ENCODE data around the gene ANTXR1.

Gene ANTXR1

DNA sequence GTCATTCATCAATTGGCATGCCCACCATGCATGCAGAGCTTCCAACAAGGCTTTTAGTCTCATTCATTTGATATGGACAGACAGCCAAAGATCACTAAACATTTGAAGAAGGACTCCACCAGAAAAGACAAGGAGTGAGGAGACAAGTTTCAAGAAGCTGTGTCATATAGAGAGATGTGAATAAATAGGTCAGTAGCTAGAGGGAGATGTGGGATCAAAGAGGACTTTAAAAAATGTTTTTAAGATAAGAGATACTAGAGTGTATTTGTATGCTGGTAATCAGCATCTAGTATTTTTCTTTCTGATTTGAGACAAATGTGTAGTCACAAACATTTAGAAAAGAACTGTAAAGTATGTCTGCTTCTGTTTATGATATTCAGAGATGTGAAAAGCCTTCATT, 48.5 kb downstream of the ANTXR1 start:
- ATAC-seq: no peak; the same call in 2 of the 3 replicates

DNA sequence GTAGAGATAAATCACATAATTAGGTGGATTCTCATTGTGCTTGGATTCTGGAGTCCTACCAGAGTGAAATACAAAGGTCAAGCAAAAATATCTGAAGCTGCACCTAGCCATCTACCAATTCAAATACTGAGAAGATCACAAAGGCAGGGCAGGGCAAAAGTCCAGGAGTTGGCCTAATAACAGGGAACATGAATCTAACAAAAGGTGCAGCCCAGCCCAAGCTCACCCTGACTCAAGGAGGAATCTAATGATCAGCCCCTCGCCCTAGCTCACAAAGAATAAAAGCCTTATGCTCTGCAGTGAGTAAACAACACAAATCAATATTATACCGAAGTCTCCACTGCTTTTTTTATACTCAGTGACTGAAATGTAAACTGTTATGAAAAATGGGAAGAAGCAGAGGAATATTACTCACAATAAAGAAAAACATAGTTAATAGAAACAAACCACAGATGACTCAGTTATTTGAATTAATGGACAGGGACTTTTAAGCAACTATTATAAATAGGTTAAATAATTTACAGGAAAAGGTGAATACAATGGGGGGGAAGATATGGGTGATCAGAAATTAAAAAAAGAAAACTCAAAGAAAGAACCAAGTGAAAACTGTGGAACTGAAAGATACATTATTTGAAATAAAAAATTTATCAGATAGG, 49.5 kb downstream of the ANTXR1 start:
- ATAC-seq: no peak
- TF ChIP-seq CSDC2 (CRISPR knock-in tag; IDR thresholded peaks at IDR 0.05) (no peak), ZFP3 (CRISPR knock-in tag; IDR thresholded peaks at IDR 0.05) (no peak), TOX (CRISPR knock-in tag; IDR thresholded peaks at IDR 0.05; ENCODE audit: borderline replicate concordance) (no peak), SNAI2 (CRISPR knock-in tag; IDR thresholded peaks at IDR 0.05) (no peak), OSR1 (CRISPR knock-in tag; IDR thresholded peaks at IDR 0.05) (no peak), ZNF70 (CRISPR knock-in tag; IDR thresholded peaks at IDR 0.05) (no peak), TCF4 (CRISPR knock-in tag; IDR thresholded peaks at IDR 0.05; ENCODE audit: borderline replicate concordance) (no peak), PPARA (CRISPR knock-in tag; IDR thresholded peaks at IDR 0.05; ENCODE audit: borderline replicate concordance) (no peak), ZNF565 (CRISPR knock-in tag; conservative IDR thresholded peaks at IDR 0.05; ENCODE audit: low read depth) (no peak)
- TF ChIP-seq, protein P1, sequence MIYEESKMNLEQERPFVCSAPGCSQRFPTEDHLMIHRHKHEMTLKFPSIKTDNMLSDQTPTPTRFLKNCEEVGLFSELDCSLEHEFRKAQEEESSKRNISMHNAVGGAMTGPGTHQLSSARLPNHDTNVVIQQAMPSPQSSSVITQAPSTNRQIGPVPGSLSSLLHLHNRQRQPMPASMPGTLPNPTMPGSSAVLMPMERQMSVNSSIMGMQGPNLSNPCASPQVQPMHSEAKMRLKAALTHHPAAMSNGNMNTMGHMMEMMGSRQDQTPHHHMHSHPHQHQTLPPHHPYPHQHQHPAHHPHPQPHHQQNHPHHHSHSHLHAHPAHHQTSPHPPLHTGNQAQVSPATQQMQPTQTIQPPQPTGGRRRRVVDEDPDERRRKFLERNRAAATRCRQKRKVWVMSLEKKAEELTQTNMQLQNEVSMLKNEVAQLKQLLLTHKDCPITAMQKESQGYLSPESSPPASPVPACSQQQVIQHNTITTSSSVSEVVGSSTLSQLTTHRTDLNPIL (CRISPR knock-in tag; IDR thresholded peaks at IDR 0.05; ENCODE audit: low read depth): no peak
- TF ChIP-seq, protein P2, sequence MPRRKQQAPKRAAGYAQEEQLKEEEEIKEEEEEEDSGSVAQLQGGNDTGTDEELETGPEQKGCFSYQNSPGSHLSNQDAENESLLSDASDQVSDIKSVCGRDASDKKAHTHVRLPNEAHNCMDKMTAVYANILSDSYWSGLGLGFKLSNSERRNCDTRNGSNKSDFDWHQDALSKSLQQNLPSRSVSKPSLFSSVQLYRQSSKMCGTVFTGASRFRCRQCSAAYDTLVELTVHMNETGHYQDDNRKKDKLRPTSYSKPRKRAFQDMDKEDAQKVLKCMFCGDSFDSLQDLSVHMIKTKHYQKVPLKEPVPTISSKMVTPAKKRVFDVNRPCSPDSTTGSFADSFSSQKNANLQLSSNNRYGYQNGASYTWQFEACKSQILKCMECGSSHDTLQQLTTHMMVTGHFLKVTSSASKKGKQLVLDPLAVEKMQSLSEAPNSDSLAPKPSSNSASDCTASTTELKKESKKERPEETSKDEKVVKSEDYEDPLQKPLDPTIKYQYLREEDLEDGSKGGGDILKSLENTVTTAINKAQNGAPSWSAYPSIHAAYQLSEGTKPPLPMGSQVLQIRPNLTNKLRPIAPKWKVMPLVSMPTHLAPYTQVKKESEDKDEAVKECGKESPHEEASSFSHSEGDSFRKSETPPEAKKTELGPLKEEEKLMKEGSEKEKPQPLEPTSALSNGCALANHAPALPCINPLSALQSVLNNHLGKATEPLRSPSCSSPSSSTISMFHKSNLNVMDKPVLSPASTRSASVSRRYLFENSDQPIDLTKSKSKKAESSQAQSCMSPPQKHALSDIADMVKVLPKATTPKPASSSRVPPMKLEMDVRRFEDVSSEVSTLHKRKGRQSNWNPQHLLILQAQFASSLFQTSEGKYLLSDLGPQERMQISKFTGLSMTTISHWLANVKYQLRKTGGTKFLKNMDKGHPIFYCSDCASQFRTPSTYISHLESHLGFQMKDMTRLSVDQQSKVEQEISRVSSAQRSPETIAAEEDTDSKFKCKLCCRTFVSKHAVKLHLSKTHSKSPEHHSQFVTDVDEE (CRISPR knock-in tag; IDR thresholded peaks at IDR 0.05): no peak
- TF ChIP-seq, protein P3, sequence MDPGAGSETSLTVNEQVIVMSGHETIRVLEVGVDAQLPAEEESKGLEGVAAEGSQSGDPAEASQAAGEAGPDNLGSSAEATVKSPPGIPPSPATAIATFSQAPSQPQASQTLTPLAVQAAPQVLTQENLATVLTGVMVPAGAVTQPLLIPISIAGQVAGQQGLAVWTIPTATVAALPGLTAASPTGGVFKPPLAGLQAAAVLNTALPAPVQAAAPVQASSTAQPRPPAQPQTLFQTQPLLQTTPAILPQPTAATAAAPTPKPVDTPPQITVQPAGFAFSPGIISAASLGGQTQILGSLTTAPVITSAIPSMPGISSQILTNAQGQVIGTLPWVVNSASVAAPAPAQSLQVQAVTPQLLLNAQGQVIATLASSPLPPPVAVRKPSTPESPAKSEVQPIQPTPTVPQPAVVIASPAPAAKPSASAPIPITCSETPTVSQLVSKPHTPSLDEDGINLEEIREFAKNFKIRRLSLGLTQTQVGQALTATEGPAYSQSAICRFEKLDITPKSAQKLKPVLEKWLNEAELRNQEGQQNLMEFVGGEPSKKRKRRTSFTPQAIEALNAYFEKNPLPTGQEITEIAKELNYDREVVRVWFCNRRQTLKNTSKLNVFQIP (CRISPR knock-in tag; IDR thresholded peaks at IDR 0.05; ENCODE audit: borderline replicate concordance, low read depth): no peak
- TF ChIP-seq, protein P4, sequence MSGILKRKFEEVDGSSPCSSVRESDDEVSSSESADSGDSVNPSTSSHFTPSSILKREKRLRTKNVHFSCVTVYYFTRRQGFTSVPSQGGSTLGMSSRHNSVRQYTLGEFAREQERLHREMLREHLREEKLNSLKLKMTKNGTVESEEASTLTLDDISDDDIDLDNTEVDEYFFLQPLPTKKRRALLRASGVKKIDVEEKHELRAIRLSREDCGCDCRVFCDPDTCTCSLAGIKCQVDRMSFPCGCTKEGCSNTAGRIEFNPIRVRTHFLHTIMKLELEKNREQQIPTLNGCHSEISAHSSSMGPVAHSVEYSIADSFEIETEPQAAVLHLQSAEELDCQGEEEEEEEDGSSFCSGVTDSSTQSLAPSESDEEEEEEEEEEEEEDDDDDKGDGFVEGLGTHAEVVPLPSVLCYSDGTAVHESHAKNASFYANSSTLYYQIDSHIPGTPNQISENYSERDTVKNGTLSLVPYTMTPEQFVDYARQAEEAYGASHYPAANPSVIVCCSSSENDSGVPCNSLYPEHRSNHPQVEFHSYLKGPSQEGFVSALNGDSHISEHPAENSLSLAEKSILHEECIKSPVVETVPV (CRISPR knock-in tag; IDR thresholded peaks at IDR 0.05): no peak

More for the DNA sequence above, 48.5 kb downstream of the ANTXR1 start:
- no peak for TF ChIP-seq TOX (CRISPR knock-in tag; IDR thresholded peaks at IDR 0.05; ENCODE audit: borderline replicate concordance)
- no peak for TF ChIP-seq ZFP3 (CRISPR knock-in tag; IDR thresholded peaks at IDR 0.05)
- TF ChIP-seq BACH2 (CRISPR knock-in tag; IDR thresholded peaks at IDR 0.05; ENCODE audit: borderline replicate concordance): no peak
- TF ChIP-seq, protein P5, sequence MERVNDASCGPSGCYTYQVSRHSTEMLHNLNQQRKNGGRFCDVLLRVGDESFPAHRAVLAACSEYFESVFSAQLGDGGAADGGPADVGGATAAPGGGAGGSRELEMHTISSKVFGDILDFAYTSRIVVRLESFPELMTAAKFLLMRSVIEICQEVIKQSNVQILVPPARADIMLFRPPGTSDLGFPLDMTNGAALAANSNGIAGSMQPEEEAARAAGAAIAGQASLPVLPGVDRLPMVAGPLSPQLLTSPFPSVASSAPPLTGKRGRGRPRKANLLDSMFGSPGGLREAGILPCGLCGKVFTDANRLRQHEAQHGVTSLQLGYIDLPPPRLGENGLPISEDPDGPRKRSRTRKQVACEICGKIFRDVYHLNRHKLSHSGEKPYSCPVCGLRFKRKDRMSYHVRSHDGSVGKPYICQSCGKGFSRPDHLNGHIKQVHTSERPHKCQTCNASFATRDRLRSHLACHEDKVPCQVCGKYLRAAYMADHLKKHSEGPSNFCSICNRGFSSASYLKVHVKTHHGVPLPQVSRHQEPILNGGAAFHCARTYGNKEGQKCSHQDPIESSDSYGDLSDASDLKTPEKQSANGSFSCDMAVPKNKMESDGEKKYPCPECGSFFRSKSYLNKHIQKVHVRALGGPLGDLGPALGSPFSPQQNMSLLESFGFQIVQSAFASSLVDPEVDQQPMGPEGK (CRISPR knock-in tag; IDR thresholded peaks at IDR 0.05; ENCODE audit: borderline replicate concordance): no peak
- TF ChIP-seq ARNTL (CRISPR knock-in tag; IDR thresholded peaks at IDR 0.05; ENCODE audit: borderline replicate concordance, low read depth): no peak
- TF ChIP-seq SNAI2 (CRISPR knock-in tag; IDR thresholded peaks at IDR 0.05): no peak
- TF ChIP-seq ZC3H10 (CRISPR knock-in tag; IDR thresholded peaks at IDR 0.05): no peak
- TF ChIP-seq, protein P1 (CRISPR knock-in tag; IDR thresholded peaks at IDR 0.05; ENCODE audit: low read depth): no peak
- TF ChIP-seq, protein P2 (CRISPR knock-in tag; IDR thresholded peaks at IDR 0.05): no peak
- TF ChIP-seq ZNF70 (CRISPR knock-in tag; IDR thresholded peaks at IDR 0.05): no peak
- TF ChIP-seq ESRRG (CRISPR knock-in tag; IDR thresholded peaks at IDR 0.05): no peak
- TF ChIP-seq CSDC2 (CRISPR knock-in tag; IDR thresholded peaks at IDR 0.05): no peak
- no peak for TF ChIP-seq ZNF8 (CRISPR knock-in tag; IDR thresholded peaks at IDR 0.05)
- no peak for TF ChIP-seq ZNF565 (CRISPR knock-in tag; conservative IDR thresholded peaks at IDR 0.05; ENCODE audit: low read depth)
- TF ChIP-seq, protein P4 (CRISPR knock-in tag; IDR thresholded peaks at IDR 0.05): no peak
- TF ChIP-seq PPARA (CRISPR knock-in tag; IDR thresholded peaks at IDR 0.05; ENCODE audit: borderline replicate concordance): no peak
- TF ChIP-seq OSR1 (CRISPR knock-in tag; IDR thresholded peaks at IDR 0.05): no peak
- TF ChIP-seq GLIS3 (CRISPR knock-in tag; IDR thresholded peaks at IDR 0.05): no peak
- TF ChIP-seq ISL1 (CRISPR knock-in tag; IDR thresholded peaks at IDR 0.05): no peak
